HepG2 (cell line): ENCODE results near the gene BCL2L2. TPM values are rescaled to one million over a fixed set of nuclear protein-coding genes. Genes with fewer than 3 reads are reported as not detected.

ENCODE experiments used
- ATAC-seq: fragments of 200-7000 bp; cut with Tn5 transposase; 3 replicates; pipeline ENCODE4 v1.9.1; 2020; ENCODE audit warnings: mild to moderate bottlenecking, moderate library complexity
- BruUV-seq: library from RNA; stranded (reverse); fragments of 400-500 nt; replicated peaks from 2 replicates; lab custom pipeline; 2021; lab: Mats Ljungman, UMichigan
- CTCF ChIA-PET: fragments of 300-600 bp; formaldehyde crosslinking; extraction: SDS; loops from one replicate; lab custom pipeline; 2021; ENCODE audit warnings: low total read pairs, inconsistent platforms, low intra/inter-chr PET ratio; lab: Yijun Ruan, JAX
- POLR2A ChIA-PET: fragments of 350-600 bp; sonication (Branson Sonifier 250); formaldehyde crosslinking; loops from one replicate; lab custom pipeline; 2020; ENCODE audit warnings: antibody characterized with exemption, inconsistent platforms; lab: Yijun Ruan, JAX
- DNase-seq: peaks from one replicate; pipeline ENCODE4 v3.0.0-alpha.2; 2015; ENCODE audit warnings: low spot score
- FAIRE-seq: peaks from 3 replicates; lab custom pipeline; 2011; peaks lifted over from hg19 to GRCh38; lab: Jason Lieb, UNC
- H2AFZ ChIP-seq: one replicate; pipeline ENCODE4 v1.6.1; 2011; ENCODE audit warnings: low read length, inconsistent platforms
- H3K27ac ChIP-seq: fragments of 300-600 bp; 3 replicates; pipeline ENCODE4 v1.8.0; 2011; ENCODE audit warnings: mixed run types, mild to moderate bottlenecking, mixed read lengths, low read length, inconsistent platforms; ENCODE audit not compliant: insufficient read depth; ENCODE audit errors: extremely low read length
- H3K27me3 ChIP-seq, 2 experiments: fragments of 200-600 bp in 1 of 2; 2 replicates in 1 of 2; 3 replicates in 1 of 2; pipeline versions ENCODE4 v1.6.0 to v1.8.0; 2011; ENCODE audit warnings: low read length in 2 of 2, mild to moderate bottlenecking in 2 of 2, moderate library complexity in 2 of 2, inconsistent platforms in 1 of 2; ENCODE audit not compliant: insufficient read depth in 2 of 2, control insufficient read depth in 1 of 2
- H3K36me3 ChIP-seq, 2 experiments: fragments of 200-600 bp in 1 of 2; replicated peaks in 1 of 2; 2 replicates in 1 of 2; 3 replicates in 1 of 2; pipeline versions ENCODE4 v1.5.1 to v1.8.0; 2011; ENCODE audit warnings: low read length in 2 of 2, inconsistent platforms in 1 of 2; ENCODE audit not compliant: insufficient read depth in 2 of 2, control insufficient read depth in 1 of 2
- H3K4me1 ChIP-seq: 2 replicates; pipeline ENCODE4 v1.5.1; 2012; ENCODE audit warnings: low read length, inconsistent platforms; ENCODE audit not compliant: insufficient read depth
- H3K4me2 ChIP-seq: 2 replicates; pipeline ENCODE4 v1.6.0; 2011; ENCODE audit warnings: low read depth, low read length, inconsistent platforms
- H3K4me3 ChIP-seq, 3 experiments: fragments of 200-600 bp in 1 of 3; sonication (generic), shearing (Covaris generic) in 1 of 3; replicated peaks in 1 of 3; 2 replicates each; pipeline ENCODE4 v1.5.1; 2011 to 2016; ENCODE audit warnings: low read length in 3 of 3, inconsistent platforms in 2 of 3, low read depth in 2 of 3, mild to moderate bottlenecking in 2 of 3, control low read depth in 1 of 3, mixed read lengths in 1 of 3; ENCODE audit not compliant: insufficient read depth in 1 of 3
- H3K79me2 ChIP-seq: one replicate; pipeline ENCODE4 v1.6.1; 2011; ENCODE audit warnings: low read length, inconsistent platforms; ENCODE audit not compliant: insufficient read depth
- H3K9ac ChIP-seq: 2 replicates; pipeline ENCODE4 v1.6.0; 2011; ENCODE audit warnings: mild to moderate bottlenecking, low read depth, low read length, inconsistent platforms; ENCODE audit not compliant: insufficient read depth
- H3K9me3 ChIP-seq: 2 replicates; pipeline ENCODE4 v1.5.1; 2012; ENCODE audit warnings: mild to moderate bottlenecking, low read length
- H4K20me1 ChIP-seq: 2 replicates; pipeline ENCODE4 v1.6.0; 2011; ENCODE audit warnings: inconsistent platforms, mild to moderate bottlenecking, low read length, moderate library complexity; ENCODE audit not compliant: insufficient read depth
- FOXK1 ChIP-seq: sonication (generic); formaldehyde crosslinking; IDR thresholded peaks from 2 replicates; pipeline ENCODE4 v1.4.0; 2020; ENCODE audit warnings: low read depth, missing genetic modification reagents, borderline replicate concordance
- GABPB1 ChIP-seq: IDR thresholded peaks from 2 replicates; pipeline ENCODE4 v1.6.1; 2016; ENCODE audit warnings: mild to moderate bottlenecking, missing genetic modification reagents, moderate library complexity, missing compliant biosample characterization
- HNRNPL ChIP-seq: fragments of 200-400 bp; formaldehyde crosslinking; IDR thresholded peaks from 2 replicates; pipeline ENCODE4 v1.6.1; 2017; ENCODE audit warnings: mild to moderate bottlenecking, low read depth, low read length
- HNRNPLL ChIP-seq: fragments of 200-400 bp; formaldehyde crosslinking; IDR thresholded peaks from 2 replicates; pipeline ENCODE4 v1.6.1; 2017; ENCODE audit warnings: mild to moderate bottlenecking, low read depth, low read length; ENCODE audit not compliant: poor library complexity, severe bottlenecking
- SMC3 ChIP-seq: IDR thresholded peaks from 2 replicates; pipeline ENCODE4 v1.6.1; 2011; ENCODE audit warnings: low read length, improper control_type of control experiment
- STAT5B ChIP-seq: sonication (generic); formaldehyde crosslinking; IDR thresholded peaks from 2 replicates; pipeline ENCODE4 v1.4.0; 2020; ENCODE audit warnings: missing genetic modification reagents
- TEAD3 ChIP-seq: optimal IDR thresholded peaks from 2 replicates; pipeline ENCODE3; 2016; ENCODE audit warnings: borderline replicate concordance
- ZFP36L1 ChIP-seq: sonication (generic); formaldehyde crosslinking; IDR thresholded peaks from 2 replicates; pipeline ENCODE4 v1.8.0; 2022; ENCODE audit warnings: mild to moderate bottlenecking, missing genetic modification reagents, moderate library complexity
- ZNF430 ChIP-seq: sonication (generic); formaldehyde crosslinking; IDR thresholded peaks from 2 replicates; pipeline ENCODE4 v1.9.0; 2021; ENCODE audit warnings: mild to moderate bottlenecking, missing genetic modification reagents
- WGBS: methylation state at CpG from one replicate; pipeline ENCODE4 v1.1.6; 2017; ENCODE audit warnings: low lambda C conversion rate; 5-methylcytosine and 5-hydroxymethylcytosine counted together
- in situ Hi-C: cut with HindIII; loops from 2 replicates; pipeline ENCODE4 v1.10.0; 2017; ENCODE audit warnings: low pct_unique_long_range_greater_than_20kb; ENCODE audit not compliant: extremely low pct_ligation_motif_present
- intact Hi-C: fragments of 100-400 bp; cut with micrococcal nuclease; formaldehyde crosslinking; loops from one replicate; pipeline ENCODE4 v1.10.0; 2022; ENCODE audit not compliant: unreplicated experiment
- polyA plus RNA-seq, 8 experiments: library from polyadenylated mRNA; depleted of rRNA in 3 of 8; stranded (reverse) in 7 of 8; unstranded in 1 of 8; fragments of >200 nt; fragmentation: Illumina TruSeq in 4 of 8; extraction: Trizol in 4 of 8; gene quantifications; 2 replicates each; pipeline versions ENCODE4 v1.2.1 to v1.2.3, GENCODE V29; 2011 to 2016; ENCODE audit warnings: low read depth in 4 of 8, missing spikeins in 1 of 8, mixed read lengths in 1 of 8; ENCODE audit not compliant: insufficient read depth in 1 of 8
- total RNA-seq, 5 experiments: library from RNA; depleted of rRNA; stranded (reverse); fragments of >200 nt; fragmentation: Illumina TruSeq; extraction: Trizol; gene quantifications; 2 replicates each; pipeline ENCODE4 v1.2.3, GENCODE V29; 2016; ENCODE audit warnings: low read depth in 1 of 5
- TF ChIP-seq, protein P1 (sequence below): sonication (generic); formaldehyde crosslinking; IDR thresholded peaks from 2 replicates; pipeline ENCODE4 v1.4.0; 2020; ENCODE audit warnings: missing genetic modification reagents
- TF ChIP-seq, protein P2 (sequence below): sonication (generic); formaldehyde crosslinking; IDR thresholded peaks from 2 replicates; pipeline ENCODE4 v1.5.1; 2020; ENCODE audit warnings: mild to moderate bottlenecking, missing genetic modification reagents
- TF ChIP-seq, protein P3 (sequence below): IDR thresholded peaks from 2 replicates; pipeline ENCODE4 v1.6.1; 2018; ENCODE audit warnings: missing genetic modification reagents, mild to moderate bottlenecking, missing compliant biosample characterization
- TF ChIP-seq, protein P4 (sequence below): sonication (generic); formaldehyde crosslinking; IDR thresholded peaks from 2 replicates; pipeline ENCODE4 v1.4.0; 2020; ENCODE audit warnings: missing genetic modification reagents, mild to moderate bottlenecking, borderline replicate concordance

BCL2L2 gene
- total and polyA plus RNA-seq, 2 of the 13 experiments (the other 11 are each of a cell fraction or from before 2014, with no cell fraction given), result 28.1 to 49.8 TPM

DNA sequence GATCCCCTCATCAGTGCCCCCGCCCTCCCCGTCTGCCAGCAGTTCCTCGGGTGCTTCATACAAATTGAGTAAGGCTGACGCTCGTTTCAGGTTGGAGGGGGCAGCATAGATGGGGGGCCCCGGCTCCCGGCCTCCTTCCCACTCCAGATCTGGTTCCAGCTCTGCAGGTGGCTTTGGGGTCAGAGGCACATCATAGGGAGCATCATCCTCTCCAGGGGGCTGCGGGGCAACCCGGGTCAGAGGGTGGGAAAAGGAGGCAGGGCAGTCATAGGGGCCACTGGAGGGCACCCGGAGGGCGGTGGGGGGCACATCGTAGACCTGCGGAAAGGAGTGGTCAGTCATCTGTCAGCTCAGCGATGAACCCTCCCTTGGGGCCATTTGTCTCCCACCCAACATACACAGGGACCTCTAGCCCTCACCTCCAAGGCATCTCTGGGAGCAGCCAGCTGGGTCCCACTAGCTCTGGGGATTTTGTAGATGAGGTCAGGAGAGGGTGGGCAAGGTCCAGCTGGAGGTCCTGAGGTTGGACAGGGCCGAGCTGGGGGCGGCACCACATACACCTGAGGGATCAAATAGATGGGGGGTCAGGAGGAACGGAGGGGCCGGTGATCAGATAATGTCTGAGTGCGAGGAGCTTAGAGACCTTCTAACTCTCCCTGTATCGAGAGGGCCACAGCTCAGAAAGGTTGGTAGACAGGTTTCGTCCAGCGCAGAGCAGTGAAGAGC lies 53.3 kb downstream of the BCL2L2 start:
- WGBS, result 40% methylated on average over 22 of the region's 22 CpGs
- ChIA-PET CTCF (interaction anchor here (1.7 to 1.8 kb wide), 2 partner anchors 32 to 94 kb away, joined by 5 to 7 read pairs; no protein-coding TSS in a partner anchor), POLR2A (interaction anchor here (0.6 to 1.6 kb wide), 3 partner anchors 20 to 38 kb away, joined by 3 to 11 read pairs (median 3); partner anchors contain the start of gene PABPN1)
- Histone ChIP-seq H3K27ac (no peak overlapping the region), H3K9ac (no peak overlapping the region), H2AFZ (no peak overlapping the region), H3K4me2 (no peak overlapping the region), H4K20me1 (no peaks in the 10 kb centered on the region), H3K27me3 (peaks cover 46 to 93% of the 10 kb centered on the region in 2 experiments), H3K9me3 (no peaks in the 10 kb centered on the region), H3K4me3 (no peak overlapping the region), H3K36me3 (no peaks in the 10 kb centered on the region), H3K79me2 (no peaks in the 10 kb centered on the region), H3K4me1 (peaks cover 30% of the 10 kb centered on the region)
- FAIRE-seq (no peak), ATAC-seq (peak; percentile 1; the same call in 1 of the 3 replicates), DNase-seq (no peak)
- BruUV-seq, result no TSS peak
- intact Hi-C loops (loop anchor here (2.0 kb wide), 1 partner anchor 31 kb away; no protein-coding TSS in a partner anchor), in situ Hi-C loops (no loop called here)
- TF ChIP-seq HNRNPLL (peak; percentile 8), HNRNPL (no peak), STAT5B (no peak), GABPB1 (CRISPR knock-in tag) (peak; percentile 9; the same call in 1 of the 2 replicates), SMC3 (no peak), TEAD3 (CRISPR knock-in tag) (no peak), ZFP36L1 (CRISPR knock-in tag) (no peak), ZNF430 (CRISPR knock-in tag) (no peak), FOXK1 (CRISPR knock-in tag) (no peak)
- TF ChIP-seq, protein P1, sequence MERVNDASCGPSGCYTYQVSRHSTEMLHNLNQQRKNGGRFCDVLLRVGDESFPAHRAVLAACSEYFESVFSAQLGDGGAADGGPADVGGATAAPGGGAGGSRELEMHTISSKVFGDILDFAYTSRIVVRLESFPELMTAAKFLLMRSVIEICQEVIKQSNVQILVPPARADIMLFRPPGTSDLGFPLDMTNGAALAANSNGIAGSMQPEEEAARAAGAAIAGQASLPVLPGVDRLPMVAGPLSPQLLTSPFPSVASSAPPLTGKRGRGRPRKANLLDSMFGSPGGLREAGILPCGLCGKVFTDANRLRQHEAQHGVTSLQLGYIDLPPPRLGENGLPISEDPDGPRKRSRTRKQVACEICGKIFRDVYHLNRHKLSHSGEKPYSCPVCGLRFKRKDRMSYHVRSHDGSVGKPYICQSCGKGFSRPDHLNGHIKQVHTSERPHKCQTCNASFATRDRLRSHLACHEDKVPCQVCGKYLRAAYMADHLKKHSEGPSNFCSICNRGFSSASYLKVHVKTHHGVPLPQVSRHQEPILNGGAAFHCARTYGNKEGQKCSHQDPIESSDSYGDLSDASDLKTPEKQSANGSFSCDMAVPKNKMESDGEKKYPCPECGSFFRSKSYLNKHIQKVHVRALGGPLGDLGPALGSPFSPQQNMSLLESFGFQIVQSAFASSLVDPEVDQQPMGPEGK (CRISPR knock-in tag), result peak; percentile 7; the same call in 1 of the 2 replicates
- TF ChIP-seq, protein P2, sequence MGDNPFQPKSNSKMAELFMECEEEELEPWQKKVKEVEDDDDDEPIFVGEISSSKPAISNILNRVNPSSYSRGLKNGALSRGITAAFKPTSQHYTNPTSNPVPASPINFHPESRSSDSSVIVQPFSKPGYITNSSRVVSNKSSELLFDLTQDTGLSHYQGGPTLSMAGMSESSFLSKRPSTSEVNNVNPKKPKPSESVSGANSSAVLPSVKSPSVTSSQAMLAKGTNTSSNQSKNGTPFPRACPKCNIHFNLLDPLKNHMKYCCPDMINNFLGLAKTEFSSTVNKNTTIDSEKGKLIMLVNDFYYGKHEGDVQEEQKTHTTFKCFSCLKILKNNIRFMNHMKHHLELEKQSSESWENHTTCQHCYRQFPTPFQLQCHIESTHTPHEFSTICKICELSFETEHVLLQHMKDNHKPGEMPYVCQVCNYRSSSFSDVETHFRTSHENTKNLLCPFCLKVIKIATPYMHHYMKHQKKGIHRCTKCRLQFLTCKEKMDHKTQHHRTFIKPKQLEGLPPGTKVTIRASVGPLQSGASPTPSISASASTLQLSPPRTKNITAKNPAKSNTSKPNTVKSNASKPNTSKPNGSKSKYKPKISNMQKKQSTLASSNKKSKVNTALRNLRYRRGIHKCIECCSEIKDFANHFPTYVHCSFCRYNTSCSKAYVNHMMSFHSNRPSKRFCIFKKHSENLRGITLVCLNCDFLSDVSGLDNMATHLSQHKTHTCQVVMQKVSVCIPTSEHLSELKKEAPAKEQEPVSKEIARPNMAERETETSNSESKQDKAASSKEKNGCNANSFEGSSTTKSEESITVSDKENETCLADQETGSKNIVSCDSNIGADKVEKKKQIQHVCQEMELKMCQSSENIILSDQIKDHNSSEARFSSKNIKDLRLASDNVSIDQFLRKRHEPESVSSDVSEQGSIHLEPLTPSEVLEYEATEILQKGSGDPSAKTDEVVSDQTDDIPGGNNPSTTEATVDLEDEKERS (CRISPR knock-in tag), result 0 out of 2 replicates have a peak, but pooled peaks have one; percentile 32
- TF ChIP-seq, protein P3, sequence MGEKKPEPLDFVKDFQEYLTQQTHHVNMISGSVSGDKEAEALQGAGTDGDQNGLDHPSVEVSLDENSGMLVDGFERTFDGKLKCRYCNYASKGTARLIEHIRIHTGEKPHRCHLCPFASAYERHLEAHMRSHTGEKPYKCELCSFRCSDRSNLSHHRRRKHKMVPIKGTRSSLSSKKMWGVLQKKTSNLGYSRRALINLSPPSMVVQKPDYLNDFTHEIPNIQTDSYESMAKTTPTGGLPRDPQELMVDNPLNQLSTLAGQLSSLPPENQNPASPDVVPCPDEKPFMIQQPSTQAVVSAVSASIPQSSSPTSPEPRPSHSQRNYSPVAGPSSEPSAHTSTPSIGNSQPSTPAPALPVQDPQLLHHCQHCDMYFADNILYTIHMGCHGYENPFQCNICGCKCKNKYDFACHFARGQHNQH (CRISPR knock-in tag), result no peak
- TF ChIP-seq, protein P4, sequence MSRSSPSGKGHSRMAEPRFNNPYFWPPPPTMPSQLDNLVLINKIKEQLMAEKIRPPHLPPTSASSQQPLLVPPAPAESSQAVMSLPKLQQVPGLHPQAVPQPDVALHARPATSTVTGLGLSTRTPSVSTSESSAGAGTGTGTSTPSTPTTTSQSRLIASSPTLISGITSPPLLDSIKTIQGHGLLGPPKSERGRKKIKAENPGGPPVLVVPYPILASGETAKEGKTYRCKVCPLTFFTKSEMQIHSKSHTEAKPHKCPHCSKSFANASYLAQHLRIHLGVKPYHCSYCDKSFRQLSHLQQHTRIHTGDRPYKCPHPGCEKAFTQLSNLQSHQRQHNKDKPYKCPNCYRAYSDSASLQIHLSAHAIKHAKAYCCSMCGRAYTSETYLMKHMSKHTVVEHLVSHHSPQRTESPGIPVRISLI (CRISPR knock-in tag), result no peak
